NCI-H2227 (cell line): ENCODE data around the gene DES.

Experiments
- DNase-seq: peaks from one replicate; lab custom pipeline; 2025; ENCODE audit not compliant: unreplicated experiment; lab: John Stamatoyannopoulos, UW

DES gene

GRCh38 chr2:219419331-219420197 is 1.4 kb downstream of the DES start:
- DNase-seq: no peak

GRCh38 chr2:219420687-219421086 is 2.5 kb downstream of the DES start:
- DNase-seq: no peak

- DNase-seq: no peak
These were observed 3.1 kb downstream of the DES start for GRCh38 chr2:219421323-219421722.

DNA sequence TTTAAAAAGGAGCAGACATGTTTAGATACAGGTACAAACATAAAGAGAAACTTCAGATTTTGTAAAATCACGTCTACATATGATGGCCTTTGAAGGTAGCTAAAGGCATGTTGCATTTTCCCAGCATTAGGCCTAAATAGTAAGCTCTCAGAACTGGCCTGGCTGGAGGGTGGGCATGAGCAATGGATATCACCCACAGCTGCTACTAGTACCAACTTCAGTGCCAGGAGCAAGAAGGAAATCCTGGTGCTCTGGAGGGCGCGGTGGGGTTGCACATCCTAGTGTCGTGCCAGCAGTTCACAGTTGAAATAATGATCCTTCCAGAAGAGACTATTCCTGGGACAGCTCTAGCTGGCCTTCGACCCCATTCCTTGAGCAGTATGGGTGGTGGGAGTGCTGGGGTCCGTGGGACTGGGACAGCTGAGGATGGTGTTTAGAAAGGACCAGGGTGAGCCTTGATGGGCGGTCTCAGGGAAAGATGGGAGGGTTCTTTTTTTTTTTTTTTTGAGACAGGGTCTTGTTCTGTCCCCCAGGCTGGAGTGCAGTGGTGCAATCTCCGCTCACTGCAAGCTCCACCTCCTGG is 4.9 kb downstream of the DES start:
- no peak for DNase-seq

GRCh38 chr2:219423652-219424377 is 5.6 kb downstream of the DES start:
- DNase-seq: no peak

GRCh38 chr2:219425238-219426067 is 7.3 kb downstream of the DES start:
- DNase-seq: no peak

DNA sequence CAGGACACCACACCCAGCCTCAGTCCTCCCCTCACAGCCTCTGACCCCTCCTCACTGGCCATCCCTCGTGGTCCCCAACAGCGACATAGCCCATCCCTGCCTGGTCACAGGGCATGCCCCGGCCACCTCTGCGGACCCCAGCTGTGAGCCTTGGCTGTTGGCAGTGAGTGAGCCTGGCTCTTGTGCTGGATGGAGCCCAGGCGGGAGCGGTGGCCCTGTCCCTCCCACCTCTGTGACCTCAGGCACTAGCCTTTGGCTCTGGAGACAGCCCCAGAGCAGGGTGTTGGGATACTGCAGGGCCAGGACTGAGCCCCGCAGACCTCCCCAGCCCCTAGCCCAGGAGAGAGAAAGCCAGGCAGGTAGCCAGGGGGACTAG is 7.9 kb downstream of the DES start:
- no peak for DNase-seq

DNA sequence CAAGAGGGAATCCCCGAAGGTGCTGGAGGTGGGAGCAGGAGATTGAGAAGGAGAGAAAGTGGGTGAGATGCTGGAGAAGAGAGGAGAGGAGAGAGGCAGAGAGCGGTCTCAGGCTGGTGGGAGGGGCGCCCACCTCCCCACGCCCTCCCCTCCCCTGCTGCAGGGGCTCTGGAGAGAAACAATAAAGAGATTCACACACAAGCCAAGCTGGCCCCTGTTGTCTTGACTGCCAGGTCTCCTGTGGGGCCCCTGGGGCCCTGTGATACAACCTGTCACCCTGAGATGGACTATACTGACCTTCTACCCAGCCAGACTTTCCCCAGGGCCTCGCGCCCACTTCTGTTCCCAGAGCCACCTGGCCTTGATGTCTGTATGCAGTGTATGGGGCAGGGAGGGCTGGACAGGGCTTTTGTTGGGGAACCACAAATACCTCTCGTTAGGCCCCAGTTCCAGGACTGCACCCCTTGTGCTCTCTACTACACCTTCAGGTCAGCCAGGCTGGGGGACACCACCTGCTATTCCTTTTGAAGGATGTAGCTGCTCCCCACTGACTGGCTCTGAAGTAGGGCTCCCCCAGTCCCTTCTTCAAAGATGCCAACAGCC is 8.5 kb downstream of the DES start:
- DNase-seq: no peak

- DNase-seq: no peak
These were observed 10.3 kb downstream of the DES start for GRCh38 chr2:219428469-219428868.

GRCh38 chr2:219429958-219430606 is 11.9 kb downstream of the DES start:
- DNase-seq: no peak

DNA sequence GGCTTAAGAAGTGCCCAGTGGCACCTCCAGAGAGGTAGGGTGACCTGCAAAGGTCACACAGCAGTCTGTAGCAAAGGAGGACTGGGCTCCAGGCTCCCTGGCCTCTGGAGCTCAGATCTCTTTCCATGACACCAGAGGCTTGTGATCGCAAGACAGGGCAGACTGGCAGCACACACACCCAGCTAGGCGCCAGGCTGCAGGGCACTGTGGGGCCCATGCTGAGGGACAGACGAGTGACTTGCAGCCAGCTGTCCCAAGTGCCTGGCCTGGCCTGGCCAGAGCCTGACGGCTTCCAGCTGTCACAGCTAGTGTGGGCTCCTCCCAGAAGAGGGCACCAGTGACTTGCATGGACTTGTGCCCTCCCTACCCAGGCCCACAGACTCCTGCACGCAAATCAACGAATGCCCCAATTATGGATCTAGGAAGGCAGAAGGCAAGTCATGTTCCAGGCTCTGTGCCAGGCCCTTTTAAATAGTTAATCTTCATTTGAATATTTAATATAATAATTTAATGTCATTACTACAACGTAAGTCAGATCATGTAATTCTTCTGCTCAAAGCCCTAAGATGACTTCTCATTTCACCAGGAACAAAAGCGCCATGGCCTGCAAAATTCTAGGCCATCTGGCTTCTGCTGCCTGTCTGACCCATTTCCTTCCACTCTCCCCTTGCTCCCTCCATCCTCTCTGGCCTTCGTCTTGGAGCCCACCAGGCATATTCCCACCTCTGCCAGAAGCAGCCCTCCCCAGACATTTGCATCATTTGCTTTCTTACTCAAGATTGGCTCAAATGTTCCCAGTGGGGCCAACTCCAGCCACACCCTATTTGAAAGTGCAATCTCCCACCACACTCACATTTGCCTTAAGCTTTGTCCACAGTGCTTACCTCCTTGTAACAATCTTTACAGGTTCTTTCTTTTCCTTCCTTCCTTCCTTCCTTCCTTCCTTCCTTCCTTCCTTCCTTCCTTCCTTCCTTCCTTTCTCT is 12.7 kb downstream of the DES start:
- peak; percentile 25 for DNase-seq

DNA sequence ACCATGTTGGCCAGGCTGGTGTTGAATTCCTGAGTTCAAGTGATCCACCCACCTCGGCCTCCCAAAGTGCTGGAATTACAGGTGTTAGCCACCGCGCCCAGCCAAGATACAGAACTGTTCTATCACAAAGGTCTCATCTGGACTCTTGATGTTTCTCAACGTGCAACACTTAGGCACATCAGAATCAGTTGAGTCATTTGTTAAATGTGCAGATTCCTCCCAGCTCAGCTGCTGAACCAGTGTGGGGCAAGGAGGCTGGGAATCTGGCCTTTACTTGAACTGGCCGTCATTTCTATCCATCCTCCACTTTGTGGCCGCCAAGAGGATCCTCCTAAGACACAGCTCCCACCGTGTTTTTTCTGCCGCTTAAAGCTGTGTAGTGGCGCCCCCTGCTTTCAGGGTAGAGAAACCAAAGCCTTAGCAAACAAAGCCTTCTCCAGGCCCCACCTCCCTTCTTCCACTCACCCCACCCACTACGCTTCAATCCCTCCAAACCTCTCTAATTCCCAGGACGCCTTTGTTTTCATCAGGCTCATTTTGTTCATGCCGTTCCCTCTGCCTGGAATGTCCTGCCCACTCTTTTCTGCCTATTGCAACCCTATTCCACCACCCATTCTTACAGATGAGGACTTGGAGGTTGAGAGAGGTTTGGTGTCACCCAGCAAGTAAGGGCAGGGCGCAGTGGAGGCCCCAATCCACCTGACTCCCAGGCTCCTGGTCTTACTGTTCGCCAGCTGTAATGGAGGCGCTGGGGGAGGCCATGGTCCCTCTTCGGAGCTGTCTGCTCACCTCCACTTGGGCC is 15.7 kb downstream of the DES start:
- DNase-seq: peak; percentile 37

- DNase-seq: no peak
These were observed 16.2 kb downstream of the DES start for GRCh38 chr2:219434468-219434717.

GRCh38 chr2:219434718-219435525 is 16.7 kb downstream of the DES start, which contains the start of gene SPEG:
Gene SPEG (plus strand): TSS chr2:219434843. CDS start chr2:219434978, 135 bp downstream.
- peak; percentile 33 for DNase-seq

DNA sequence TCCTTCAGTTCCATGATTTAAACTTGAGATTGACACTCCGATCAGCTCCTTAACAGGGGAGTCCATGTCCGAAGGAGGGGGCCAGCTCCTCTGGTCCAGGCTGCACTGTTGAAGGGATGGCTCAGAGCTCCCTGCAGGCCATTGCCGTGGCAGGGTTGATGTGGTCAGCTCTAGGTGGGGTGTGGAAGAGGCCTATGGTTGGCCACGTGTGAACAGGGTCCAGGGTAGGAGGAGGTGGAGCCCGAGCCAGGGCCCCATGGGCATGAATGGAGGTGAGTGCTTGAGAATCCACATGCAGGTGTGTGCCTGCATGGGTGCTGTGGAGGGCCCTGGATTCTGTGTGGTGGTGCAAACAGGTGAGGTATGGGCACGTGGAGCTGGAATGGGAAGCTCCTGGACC is 17.5 kb downstream of the DES start:
- DNase-seq: no peak

- DNase-seq: no peak
These were observed 18.3 kb downstream of the DES start for GRCh38 chr2:219436491-219436890.

- no peak for DNase-seq
These were observed 19.0 kb downstream of the DES start for GRCh38 chr2:219437141-219437540.
